ENCODE data around the gene OR2T33.
"Not testable (repeated sequence)": the region's sequence is repeated elsewhere in the genome, so short reads cannot be mapped to it uniquely, and the experiment has no call there.

Gene OR2T33, protein sequence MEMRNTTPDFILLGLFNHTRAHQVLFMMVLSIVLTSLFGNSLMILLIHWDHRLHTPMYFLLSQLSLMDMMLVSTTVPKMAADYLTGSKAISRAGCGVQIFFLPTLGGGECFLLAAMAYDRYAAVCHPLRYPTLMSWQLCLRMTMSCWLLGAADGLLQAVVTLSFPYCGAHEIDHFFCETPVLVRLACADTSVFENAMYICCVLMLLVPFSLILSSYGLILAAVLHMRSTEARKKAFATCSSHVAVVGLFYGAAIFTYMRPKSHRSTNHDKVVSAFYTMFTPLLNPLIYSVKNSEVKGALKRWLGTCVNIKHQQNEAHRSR

DNA sequence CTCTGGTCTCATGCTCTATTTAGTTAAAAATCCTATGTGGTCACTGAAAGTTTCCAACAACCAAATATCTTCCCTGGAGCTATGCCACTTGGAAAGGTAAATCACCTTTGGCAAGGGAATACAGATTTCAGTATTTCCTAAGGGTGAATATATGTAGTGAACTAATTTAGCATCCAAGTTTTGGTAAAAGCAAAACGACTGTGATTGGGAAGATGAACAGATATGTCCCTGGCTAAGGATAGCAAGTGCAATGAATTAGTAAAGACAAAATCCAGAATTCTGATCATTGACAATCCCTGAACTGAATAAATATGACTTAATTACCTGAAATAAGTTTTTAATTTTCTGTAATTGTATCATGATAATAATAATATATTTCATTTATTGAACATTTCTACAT is at the start of gene OR2T33:
TSS of gene OR2T33 (minus strand) at position 101 of the 400 bp plus-strand sequence. CDS start 4,162 bp downstream, outside the sequence.
- no peak for DNase-seq (ENCODE audit: low read depth in 2 of 2, low spot score in 1 of 2)

DNA sequence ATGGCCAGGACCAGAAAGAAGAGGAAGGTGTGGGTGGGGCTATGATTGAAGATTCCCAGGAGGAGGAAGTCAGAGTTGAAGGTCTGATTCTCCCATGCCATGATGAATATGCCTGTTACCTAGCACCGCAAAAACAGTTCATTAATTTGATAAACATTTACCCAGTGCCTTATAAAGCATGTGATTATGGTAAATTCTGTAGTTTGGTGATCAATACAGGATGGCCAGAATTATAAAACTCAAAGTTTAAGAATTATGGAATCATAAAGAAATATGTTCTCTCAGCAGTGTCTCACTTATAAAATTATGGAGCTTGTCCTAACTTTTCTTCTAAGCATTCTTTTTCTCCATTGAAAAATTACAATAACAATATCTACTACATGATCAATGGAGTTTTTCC is 46.7 kb upstream of the OR2T33 start, which contains the start of gene OR2M7:
TSS of gene OR2M7 (minus strand) at position 101 of the 400 bp plus-strand sequence. CDS start at position 101, 0 bp downstream.
- no peak for DNase-seq (ENCODE audit: low read depth in 2 of 2, low spot score in 1 of 2)

DNA sequence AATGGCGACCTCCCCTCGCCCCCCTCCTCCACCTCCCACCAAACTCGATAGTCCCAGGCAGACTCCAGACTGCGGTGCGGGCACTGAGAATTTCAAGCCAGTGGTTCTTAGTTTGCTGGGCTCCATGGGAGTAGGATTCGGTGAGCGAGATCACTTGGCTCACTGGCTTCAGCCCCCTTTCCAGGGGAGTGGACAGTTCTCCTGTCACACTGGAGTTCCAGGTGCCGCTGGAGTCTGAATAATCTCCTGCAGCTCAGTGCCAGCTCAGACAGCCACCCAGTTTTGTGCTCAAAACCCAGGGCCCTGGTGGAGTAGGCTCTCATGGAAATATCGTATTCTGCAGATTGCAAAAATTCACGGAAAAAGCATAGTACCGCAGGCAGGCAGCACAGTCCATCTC is 39.0 kb upstream of the OR2T33 start:
- DNase-seq (ENCODE audit: low read depth in 2 of 2, low spot score in 1 of 2) = no peak

DNA sequence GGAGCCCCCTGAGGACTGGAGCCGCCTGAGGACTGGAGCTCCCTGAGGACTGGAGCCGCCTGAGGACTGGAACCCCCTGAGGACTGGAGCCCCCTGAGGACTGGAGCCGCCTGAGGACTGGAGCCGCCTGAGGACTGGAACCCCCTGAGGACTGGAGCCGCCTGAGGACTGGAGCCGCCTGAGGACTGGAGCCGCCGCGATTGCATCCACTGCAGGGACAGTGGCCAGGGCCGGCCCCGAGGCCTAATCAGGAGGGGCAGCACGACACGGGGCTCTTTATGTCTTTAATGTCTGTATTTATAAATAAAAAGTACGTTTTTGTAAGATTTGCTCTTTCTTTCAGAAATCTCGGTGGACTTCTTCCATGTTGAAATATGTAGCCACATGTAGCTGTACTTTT is 29.0 kb upstream of the OR2T33 start:
- DNase-seq (ENCODE audit: low read depth in 2 of 2, low spot score in 1 of 2) = not testable (repeated sequence)

DNA sequence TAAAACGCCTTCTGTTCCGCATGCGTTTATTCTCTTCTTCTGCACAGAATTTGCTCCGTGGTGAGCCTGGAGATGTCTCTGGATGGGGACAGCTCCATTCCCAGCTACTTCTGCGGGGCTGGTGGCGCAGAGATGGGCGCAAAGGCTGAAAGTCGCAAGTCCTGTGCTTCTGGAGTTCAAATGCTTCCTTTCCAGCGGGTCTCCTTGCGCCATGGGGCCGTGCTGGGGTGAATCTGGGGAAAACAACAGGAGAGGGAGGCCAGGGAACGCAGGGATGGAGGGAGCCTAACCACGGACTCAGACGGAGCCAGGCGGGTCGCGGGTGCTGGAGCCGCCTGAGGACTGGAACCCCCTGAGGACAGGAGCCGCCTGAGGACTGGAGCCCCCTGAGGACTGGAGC is 28.3 kb upstream of the OR2T33 start:
- DNase-seq (ENCODE audit: low read depth in 2 of 2, low spot score in 1 of 2) = no peak

DNA sequence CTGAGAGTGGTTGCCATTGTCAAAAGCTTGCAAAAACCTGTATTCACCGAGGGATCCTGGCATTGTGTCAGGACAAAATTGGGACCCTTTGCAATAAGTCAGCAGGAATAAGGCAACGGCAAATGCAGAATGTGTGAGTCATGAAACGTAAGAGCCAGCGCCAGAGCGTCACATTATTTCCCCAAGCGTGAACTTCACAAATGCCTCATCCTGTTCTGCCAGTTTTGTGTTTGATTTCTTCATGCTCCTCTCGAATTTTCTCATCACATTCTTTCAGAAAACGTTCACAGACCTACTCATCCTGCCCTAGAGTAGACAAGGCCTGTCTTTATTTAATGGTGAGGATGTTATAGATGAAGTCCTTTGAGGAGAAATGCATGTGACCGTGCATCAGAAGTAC is 27.9 kb upstream of the OR2T33 start:
- not testable (repeated sequence) for DNase-seq (ENCODE audit: low read depth in 2 of 2, low spot score in 1 of 2)

DNA sequence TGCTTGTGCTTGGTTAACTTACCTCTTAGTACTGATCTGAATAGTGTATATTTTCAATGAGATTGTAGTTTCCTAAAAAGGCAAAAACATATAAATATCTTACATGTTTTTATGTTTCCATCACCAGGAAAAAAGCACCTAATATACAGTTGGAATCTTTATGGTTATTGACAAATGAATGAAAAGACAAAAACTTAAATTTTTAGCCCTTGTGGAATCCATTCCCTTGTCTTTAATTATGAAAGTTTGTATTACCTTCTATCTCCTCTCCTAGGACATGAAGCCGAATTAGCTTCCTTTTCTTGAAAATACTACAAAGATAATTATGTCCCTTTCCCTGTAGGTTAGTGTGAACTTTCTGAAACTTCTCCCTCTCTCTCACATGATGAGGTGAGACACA is 25.5 kb upstream of the OR2T33 start, which contains the start of gene OR2T12:
TSS of gene OR2T12 (minus strand) at position 101 of the 400 bp plus-strand sequence. CDS start 7,846 bp downstream, outside the sequence.
- DNase-seq (ENCODE audit: low read depth in 2 of 2, low spot score in 1 of 2) = no peak

DNA sequence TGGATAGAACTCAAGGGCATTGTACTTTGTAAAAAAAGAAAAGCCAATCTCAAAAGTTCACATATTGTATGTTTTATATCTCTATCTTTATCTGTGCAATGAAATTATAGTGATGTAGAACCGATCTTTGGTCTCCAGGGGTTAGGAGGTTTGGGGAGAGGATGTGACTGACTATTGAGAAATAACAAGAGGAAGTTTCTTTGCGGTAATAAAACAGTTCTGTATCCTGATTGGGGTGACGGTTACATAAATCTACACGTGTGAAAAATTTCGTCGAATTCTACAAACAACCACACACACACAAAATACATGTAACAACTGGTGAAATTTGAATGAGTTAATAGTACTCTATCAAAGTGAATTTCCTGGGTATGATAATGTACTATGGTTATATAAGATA is 10.6 kb upstream of the OR2T33 start:
- no peak for DNase-seq (ENCODE audit: low read depth in 2 of 2, low spot score in 1 of 2)

DNA sequence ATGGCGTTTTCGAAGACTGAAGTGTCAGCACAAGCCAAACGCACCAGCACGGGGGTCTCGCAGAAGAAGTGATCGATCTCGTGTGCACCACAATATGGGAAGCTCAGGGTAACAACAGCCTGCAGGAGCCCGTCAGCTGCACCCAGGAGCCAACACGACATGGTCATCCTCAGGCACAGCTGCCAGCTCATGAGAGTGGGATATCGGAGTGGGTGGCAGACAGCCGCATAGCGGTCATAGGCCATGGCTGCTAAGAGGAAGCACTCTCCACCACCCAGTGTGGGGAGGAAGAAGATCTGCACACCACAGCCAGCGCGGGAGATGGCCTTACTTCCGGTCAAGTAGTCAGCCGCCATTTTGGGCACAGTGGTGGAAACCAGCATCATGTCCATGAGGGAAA is 4.6 kb downstream of the OR2T33 start:
- DNase-seq (ENCODE audit: low read depth in 2 of 2, low spot score in 1 of 2) = not testable (repeated sequence)

DNA sequence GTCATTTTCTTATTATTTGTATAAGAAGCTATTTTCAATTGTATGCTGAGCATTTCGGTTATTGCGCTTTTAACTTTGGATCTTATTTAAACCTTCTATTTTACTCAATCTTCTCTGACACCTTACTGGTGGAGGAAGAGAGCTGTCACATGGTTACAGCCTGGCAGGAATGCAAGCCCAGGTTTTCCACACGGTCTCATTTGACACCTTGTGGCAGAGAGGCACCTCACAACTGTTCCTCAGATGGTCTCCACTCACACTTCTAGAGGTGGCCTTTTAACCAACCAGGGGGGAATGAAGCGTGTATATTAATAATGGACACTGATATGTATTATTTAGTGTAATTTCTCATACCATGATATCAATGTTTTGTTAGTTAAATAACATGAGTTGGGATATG is 9.6 kb downstream of the OR2T33 start:
- no peak for DNase-seq (ENCODE audit: low read depth in 2 of 2, low spot score in 1 of 2)

DNA sequence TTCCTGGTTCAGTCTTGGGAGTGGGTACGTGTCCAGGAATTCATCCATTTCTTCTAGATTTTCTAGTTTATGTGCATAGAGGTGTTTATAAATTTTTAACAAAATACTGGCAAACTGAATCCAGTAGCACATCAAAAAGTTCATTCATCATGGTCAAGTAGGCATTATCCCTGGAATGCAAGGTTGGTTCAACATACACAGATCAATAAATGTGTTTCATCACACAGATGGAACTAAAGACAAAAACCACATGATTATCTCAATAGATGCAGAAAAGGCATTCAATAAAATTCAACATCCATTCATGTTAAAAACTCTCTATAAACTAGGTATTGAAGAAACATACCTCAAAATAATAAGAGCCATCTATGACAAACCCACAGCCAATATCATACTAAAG is 18.5 kb downstream of the OR2T33 start:
- not testable (repeated sequence) for DNase-seq (ENCODE audit: low read depth in 2 of 2, low spot score in 1 of 2)

DNA sequence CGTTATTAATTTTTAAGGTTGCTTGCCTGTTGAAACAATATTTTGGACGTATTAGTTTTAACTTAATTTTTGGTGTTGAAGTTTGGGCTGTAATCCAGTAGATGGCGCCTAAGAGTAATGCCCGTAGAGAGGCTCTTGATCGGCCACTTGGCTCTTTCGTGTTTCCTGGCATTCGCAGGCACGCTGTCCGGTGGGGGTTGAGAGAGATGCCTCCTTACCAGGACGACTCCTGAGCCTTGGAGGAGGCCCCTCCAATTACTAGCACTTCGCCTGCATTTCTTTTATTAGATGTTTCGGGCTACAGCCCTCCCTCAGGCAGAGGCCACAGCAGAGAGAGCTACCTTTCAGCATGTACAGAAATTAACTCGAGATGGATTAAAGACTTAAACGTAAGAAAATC is 34.6 kb downstream of the OR2T33 start:
- DNase-seq (ENCODE audit: low read depth in 2 of 2, low spot score in 1 of 2) = no peak

DNA sequence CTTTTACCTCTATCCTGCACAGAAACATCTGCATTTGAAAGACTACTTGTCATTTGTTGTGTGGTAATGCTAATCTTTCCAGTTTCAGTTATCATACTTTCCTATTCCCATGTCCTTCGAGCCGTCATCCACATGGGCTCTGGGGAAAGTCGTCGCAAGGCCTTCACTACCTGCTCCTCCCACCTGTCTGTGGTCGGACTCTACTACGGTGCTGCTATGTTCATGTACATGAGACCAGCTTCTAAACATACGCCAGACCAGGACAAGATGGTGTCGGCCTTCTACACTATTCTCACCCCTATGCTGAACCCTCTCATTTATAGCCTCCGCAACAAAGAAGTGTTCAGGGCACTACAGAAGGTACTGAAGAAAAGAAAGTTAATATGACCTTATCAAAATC is 38.3 kb downstream of the OR2T33 start:
- no peak for DNase-seq (ENCODE audit: low read depth in 2 of 2, low spot score in 1 of 2)

DNA sequence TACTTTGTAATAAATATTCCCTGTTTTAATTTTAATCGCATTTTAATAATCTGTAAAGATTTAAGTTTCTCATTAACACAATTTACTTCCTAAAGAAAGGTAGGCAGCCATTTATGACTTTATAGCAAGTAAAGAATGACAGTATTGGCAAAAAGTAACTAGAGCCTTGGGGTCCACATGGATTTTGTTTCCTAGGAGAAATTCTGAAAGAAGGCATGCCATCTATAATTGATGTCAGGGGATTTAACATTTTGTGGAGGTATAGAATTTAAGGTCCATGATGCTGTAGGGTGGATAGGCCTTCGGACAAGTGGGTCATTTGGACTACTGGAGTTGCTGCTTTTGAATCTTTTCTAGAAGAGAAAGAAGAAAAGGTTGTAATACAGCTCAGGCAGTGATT is 46.7 kb downstream of the OR2T33 start, which contains the start of gene OR2M4:
TSS of gene OR2M4 (plus strand) at position 301 of the 400 bp plus-strand sequence. CDS start 7,512 bp downstream, outside the sequence.
- no peak for DNase-seq (ENCODE audit: low read depth in 2 of 2, low spot score in 1 of 2)

DNA sequence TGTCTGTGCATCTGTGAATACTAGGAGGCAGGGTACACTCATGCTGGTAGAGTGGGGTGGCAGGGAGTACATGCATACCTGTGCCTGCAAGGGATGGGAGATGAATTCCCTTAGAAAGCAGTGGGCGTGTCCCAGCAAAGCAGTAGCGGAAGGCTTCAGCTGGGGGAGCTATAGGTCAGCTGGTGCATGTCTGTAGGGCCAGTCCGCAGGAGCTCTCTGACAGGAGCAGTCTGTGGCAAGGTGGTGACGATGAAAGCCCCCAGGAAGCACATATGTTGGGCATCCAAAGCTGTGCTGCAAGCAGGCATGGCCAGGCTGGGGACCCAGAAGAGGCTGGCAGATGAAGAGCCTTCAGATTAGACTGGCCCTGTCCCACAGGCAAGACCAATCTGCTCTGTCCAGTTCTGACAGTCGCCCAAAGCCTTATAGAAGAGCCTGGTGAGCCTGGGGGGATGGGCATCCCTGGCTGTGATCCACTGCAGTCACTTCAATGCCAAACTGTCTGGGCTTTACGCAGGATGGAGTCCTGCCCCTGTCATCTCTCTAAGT is 48.3 kb downstream of the OR2T33 start:
- DNase-seq (ENCODE audit: low read depth in 2 of 2, low spot score in 1 of 2) = no peak

DNA sequence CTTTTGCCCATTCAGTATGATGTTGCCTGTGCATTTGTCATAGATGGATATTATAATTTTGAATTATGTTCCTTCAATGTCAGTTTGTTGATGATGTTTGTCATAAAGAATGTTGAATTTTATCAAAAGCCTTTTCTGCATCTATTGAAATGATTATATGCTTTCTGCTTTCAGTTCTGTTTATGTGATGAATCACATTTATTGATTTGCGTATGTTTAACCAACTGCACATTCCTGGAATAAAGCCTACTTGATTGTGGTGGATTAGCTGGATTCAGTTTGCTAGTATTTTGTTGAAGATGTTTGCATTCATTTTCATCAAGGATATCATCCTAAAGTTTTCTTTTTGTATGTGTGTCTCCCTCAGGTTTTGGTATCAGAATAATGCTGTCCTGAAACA is 52.2 kb downstream of the OR2T33 start:
- no peak for DNase-seq (ENCODE audit: low read depth in 2 of 2, low spot score in 1 of 2)
